Stimulated activated effector memory CD8-positive, alpha-beta T cell treated with anti-CD3 and anti-CD28 coated beads, Interleukin-12 subunit alpha, Interleukin-12 subunit beta, amount 100 ng/mL, for 72 hours (primary cell): ENCODE measurements around the gene RAB33A.

ENCODE experiments used
- ATAC-seq: fragments of 150-1000 bp; cut with Tn5 transposase; 2 replicates; pipeline ENCODE4 v1.10.0; 2021
- DNase-seq, 2 donors: peaks; one replicate each; pipeline ENCODE4 v3.0.0; 2021 to 2022; ENCODE audit warnings: low spot score in 2 of 2
- H3K27ac Mint-ChIP-seq: one replicate; pipeline ENCODE4 v1.8.0; 2022; ENCODE audit warnings: mild to moderate bottlenecking, mixed read lengths
- H3K36me3 Mint-ChIP-seq: one replicate; pipeline ENCODE4 v1.8.0; 2022; ENCODE audit warnings: mild to moderate bottlenecking, mixed read lengths
- H3K4me1 Mint-ChIP-seq: one replicate; pipeline ENCODE4 v1.8.0; 2022; ENCODE audit warnings: mixed read lengths
- H3K4me3 Mint-ChIP-seq: one replicate; pipeline ENCODE4 v1.8.0; 2022; ENCODE audit warnings: mild to moderate bottlenecking, mixed read lengths
- H3K9me3 Mint-ChIP-seq: one replicate; pipeline ENCODE4 v1.8.0; 2022; ENCODE audit warnings: mixed read lengths

RAB33A gene

GRCh38 chrX:130165181-130165702 lies 6.5 kb upstream of the RAB33A start:
- Mint-ChIP-seq H3K4me1 (peaks cover 8% of the 10 kb centered on the region), H3K9me3 (no peaks in the 10 kb centered on the region), H3K27ac (peak overlapping the region; percentile 93), H3K4me3 (peak overlapping the region; percentile 82), H3K36me3 (peaks cover 9% of the 10 kb centered on the region)
- DNase-seq: peak in 1 of 2 donors; percentile 3
- peak; percentile 41 for ATAC-seq

DNA sequence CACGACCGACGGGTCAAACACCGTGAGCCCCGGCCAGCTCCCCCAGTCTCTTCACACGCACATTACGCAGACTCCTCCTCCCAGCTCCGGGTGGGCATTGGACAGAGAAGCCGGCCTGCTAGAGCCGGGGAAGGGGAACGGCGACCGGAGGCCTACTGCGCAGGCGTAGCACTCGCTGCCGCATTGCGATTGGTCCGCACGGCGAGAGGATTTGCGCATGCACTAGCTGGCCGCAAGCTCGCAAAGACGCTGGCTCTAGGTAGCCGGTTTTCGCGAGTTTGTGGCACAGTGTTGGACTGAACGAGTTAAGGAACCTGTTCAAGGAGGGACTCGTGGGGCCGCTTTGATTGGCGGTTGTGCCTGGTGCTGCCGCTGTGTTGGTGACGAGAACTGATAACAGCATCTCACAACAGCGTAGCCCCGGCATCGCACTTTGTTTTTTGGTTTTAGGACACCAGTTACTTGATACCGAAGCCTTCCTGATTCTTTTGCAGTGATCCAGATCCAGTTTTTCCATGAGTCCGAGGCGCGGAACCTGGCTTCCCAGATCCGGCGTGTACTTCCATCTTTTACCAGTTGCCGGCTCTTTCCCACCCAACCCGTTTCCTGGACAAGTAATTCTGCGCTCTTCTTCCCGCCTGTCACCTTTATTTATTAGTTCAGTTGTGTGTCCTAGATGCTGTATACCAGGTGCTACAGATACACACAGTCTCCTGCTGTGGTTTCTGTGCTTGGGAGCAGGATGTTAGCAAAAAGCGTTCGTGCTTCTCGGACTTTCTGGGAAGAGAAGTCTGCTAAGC lies 5.9 kb upstream of the RAB33A start, which contains the start of gene AIFM1:
Gene AIFM1 (minus strand): TSS at position 139 of the 800 bp plus-strand sequence. CDS start 185 bp downstream, outside the sequence.
- ATAC-seq (peak; percentile 96), DNase-seq (peak; percentile 71 to 94)
- Mint-ChIP-seq H3K36me3 (peaks cover 12% of the 10 kb centered on the region), H3K27ac (peak within 1 kb of the TSS; percentile 93), H3K9me3 (no peaks in the 10 kb centered on the region), H3K4me1 (peaks cover 7% of the 10 kb centered on the region), H3K4me3 (peak within 1 kb of the TSS; percentile 82)

- peak overlapping the region; percentile 82 for H3K4me3 Mint-ChIP-seq
- DNase-seq (no peak), ATAC-seq (no peak)
- H3K9me3 Mint-ChIP-seq: no peaks in the 10 kb centered on the region
- peaks cover 7% of the 10 kb centered on the region for H3K4me1 Mint-ChIP-seq
- H3K27ac Mint-ChIP-seq: peak overlapping the region; percentile 93
- peaks cover 14% of the 10 kb centered on the region for H3K36me3 Mint-ChIP-seq
Observed at GRCh38 chrX:130166503-130166777, 5.3 kb upstream of the RAB33A start.

- H3K36me3 Mint-ChIP-seq: peaks cover 14% of the 10 kb centered on the region
- no peak for ATAC-seq
- H3K9me3 Mint-ChIP-seq: no peaks in the 10 kb centered on the region
- H3K4me3 Mint-ChIP-seq: peak overlapping the region; percentile 82
- no peak for DNase-seq
- peaks cover 7% of the 10 kb centered on the region for H3K4me1 Mint-ChIP-seq
- H3K27ac Mint-ChIP-seq: peak overlapping the region; percentile 93
Observed at GRCh38 chrX:130167040-130167439, 4.7 kb upstream of the RAB33A start.

GRCh38 chrX:130170752-130171445 lies 863 bp upstream of the RAB33A start:
- Mint-ChIP-seq H3K4me3 (peak overlapping the region; percentile 81), H3K9me3 (no peaks in the 10 kb centered on the region), H3K36me3 (peaks cover 18% of the 10 kb centered on the region), H3K27ac (peak overlapping the region; percentile 94), H3K4me1 (peaks cover 19% of the 10 kb centered on the region)
- DNase-seq: peak; percentile 40 to 81
- ATAC-seq: peak; percentile 87

DNA sequence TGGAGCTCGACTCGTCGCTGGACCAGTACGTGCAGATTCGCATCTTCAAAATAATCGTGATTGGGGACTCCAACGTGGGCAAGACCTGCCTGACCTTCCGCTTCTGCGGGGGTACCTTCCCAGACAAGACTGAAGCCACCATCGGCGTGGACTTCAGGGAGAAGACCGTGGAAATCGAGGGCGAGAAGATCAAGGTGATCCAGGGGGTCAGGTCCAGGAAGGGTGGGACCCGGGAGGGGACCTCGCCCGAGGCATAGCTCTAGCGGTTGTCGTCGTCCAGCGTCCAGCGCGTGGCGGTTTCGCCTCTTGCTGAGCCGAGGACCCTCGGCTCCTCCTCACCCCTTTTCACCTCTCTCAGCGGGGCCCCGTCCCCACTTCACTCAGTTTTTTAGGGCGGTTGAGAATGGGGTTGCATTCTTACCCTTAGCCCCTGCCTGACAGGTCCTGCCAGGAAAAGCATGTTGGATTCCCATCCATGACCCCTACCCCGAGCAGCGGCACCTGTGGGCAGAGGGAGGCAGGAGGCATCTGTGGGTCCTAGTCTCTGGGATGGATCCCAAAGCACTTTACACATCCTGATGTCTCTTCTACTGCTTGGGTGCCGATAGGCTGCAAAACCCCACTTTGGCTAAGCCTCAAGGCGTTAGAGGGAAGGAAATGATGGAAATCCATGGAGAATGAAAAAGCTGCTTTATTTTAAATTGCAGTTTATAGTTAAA lies 524 bp downstream of the RAB33A start:
- H3K4me3 Mint-ChIP-seq: peak overlapping the region; percentile 81
- H3K36me3 Mint-ChIP-seq: peaks cover 31% of the 10 kb centered on the region
- peak overlapping the region; percentile 94 for H3K27ac Mint-ChIP-seq
- peak in 1 of 2 donors; percentile 57 for DNase-seq
- peaks cover 26% of the 10 kb centered on the region for H3K4me1 Mint-ChIP-seq
- no peak for ATAC-seq
- H3K9me3 Mint-ChIP-seq: no peaks in the 10 kb centered on the region

GRCh38 chrX:130173190-130173895 lies 1.6 kb downstream of the RAB33A start:
- ATAC-seq: peak; percentile 75
- Mint-ChIP-seq H3K4me3 (peak overlapping the region; percentile 81), H3K4me1 (peaks cover 36% of the 10 kb centered on the region), H3K27ac (peak overlapping the region; percentile 94), H3K36me3 (peaks cover 41% of the 10 kb centered on the region), H3K9me3 (no peaks in the 10 kb centered on the region)
- peak; percentile 10 to 70 for DNase-seq

GRCh38 chrX:130174045-130174704 lies 2.4 kb downstream of the RAB33A start:
- DNase-seq (peak in 1 of 2 donors; percentile 48), ATAC-seq (no peak)
- peaks cover 49% of the 10 kb centered on the region for H3K36me3 Mint-ChIP-seq
- H3K27ac Mint-ChIP-seq: peak overlapping the region; percentile 94
- peak overlapping the region; percentile 81 for H3K4me3 Mint-ChIP-seq
- H3K4me1 Mint-ChIP-seq: peaks cover 36% of the 10 kb centered on the region
- no peaks in the 10 kb centered on the region for H3K9me3 Mint-ChIP-seq

- DNase-seq: no peak
- no peak overlapping the region for H3K27ac Mint-ChIP-seq
- ATAC-seq: no peak
- peaks cover 41% of the 10 kb centered on the region for H3K4me1 Mint-ChIP-seq
- H3K36me3 Mint-ChIP-seq: peaks cover 50% of the 10 kb centered on the region
- H3K9me3 Mint-ChIP-seq: no peaks in the 10 kb centered on the region
- peak overlapping the region; percentile 81 for H3K4me3 Mint-ChIP-seq
Observed at GRCh38 chrX:130174937-130175336, 3.2 kb downstream of the RAB33A start.

DNA sequence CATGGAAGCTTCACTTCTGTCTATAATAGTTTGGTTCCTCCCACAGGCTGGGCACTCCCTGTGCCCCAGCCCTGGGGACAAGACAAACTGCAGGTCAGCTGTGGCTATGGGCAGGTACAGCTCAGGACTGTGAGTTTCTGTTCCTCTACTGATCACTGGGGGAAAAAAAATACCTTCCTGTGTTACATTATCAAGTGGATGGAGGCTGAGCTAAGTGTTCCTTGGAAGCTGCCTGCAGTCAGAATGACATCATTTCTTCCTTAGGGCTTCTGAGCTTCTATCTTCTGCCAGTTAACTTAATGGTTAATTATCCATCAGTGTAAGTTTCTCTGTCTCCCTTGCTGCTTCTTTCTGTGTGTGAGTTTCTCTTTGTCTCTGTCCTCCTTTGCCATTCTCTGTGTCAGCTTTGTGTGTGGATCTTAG lies 4.6 kb downstream of the RAB33A start:
- Mint-ChIP-seq H3K27ac (peak overlapping the region; percentile 8), H3K36me3 (peaks cover 52% of the 10 kb centered on the region), H3K4me3 (peak overlapping the region; percentile 37), H3K9me3 (no peaks in the 10 kb centered on the region), H3K4me1 (peaks cover 43% of the 10 kb centered on the region)
- DNase-seq: no peak
- ATAC-seq: no peak

- Mint-ChIP-seq H3K36me3 (peaks cover 52% of the 10 kb centered on the region), H3K4me3 (peak overlapping the region; percentile 37), H3K9me3 (no peaks in the 10 kb centered on the region), H3K4me1 (peaks cover 43% of the 10 kb centered on the region), H3K27ac (peak overlapping the region; percentile 8)
- DNase-seq (no peak), ATAC-seq (no peak)
Observed at GRCh38 chrX:130176942-130177341, 5.2 kb downstream of the RAB33A start.

DNA sequence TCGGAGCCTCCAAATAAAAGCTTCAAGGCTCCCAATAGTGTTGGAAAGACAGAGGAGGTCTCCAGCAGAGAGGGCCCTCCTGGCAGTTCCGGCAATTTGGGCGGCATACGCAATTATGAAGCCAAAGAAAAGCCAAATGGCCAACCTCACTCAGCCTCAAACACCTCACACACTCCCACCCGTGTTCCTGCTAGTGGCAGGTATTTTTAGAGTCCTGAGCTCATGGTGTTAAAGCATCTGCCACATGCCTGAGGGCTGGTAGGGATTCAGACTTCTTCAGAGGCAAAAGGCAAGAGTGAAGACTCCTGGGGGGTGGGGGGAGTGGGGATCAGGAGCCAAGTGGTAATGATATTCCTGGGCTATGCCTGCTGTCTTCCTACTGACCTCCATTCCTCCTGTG lies 7.4 kb downstream of the RAB33A start:
- Mint-ChIP-seq H3K9me3 (no peaks in the 10 kb centered on the region), H3K4me3 (no peak overlapping the region), H3K4me1 (peaks cover 38% of the 10 kb centered on the region), H3K27ac (peak overlapping the region; percentile 44), H3K36me3 (peaks cover 57% of the 10 kb centered on the region)
- DNase-seq (no peak), ATAC-seq (no peak)

- ATAC-seq: no peak
- Mint-ChIP-seq H3K4me3 (no peak overlapping the region), H3K9me3 (no peaks in the 10 kb centered on the region), H3K36me3 (peaks cover 62% of the 10 kb centered on the region), H3K27ac (peak overlapping the region; percentile 44), H3K4me1 (peaks cover 34% of the 10 kb centered on the region)
- no peak for DNase-seq
Observed at GRCh38 chrX:130179579-130180215, 7.9 kb downstream of the RAB33A start.

DNA sequence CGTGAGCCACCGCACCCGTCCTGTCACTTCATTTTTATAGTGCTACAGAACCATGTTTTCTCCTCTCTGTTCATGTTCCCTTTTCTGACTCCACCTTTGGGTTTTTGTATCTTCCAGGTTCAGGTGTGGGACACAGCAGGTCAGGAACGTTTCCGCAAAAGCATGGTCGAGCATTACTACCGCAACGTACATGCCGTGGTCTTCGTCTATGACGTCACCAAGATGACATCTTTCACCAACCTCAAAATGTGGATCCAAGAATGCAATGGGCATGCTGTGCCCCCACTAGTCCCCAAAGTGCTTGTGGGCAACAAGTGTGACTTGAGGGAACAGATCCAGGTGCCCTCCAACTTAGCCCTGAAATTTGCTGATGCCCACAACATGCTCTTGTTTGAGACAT lies 12.4 kb downstream of the RAB33A start:
- H3K36me3 Mint-ChIP-seq: peaks cover 29% of the 10 kb centered on the region
- H3K4me1 Mint-ChIP-seq: peaks cover 7% of the 10 kb centered on the region
- DNase-seq: no peak
- no peak overlapping the region for H3K4me3 Mint-ChIP-seq
- no peaks in the 10 kb centered on the region for H3K9me3 Mint-ChIP-seq
- no peak for ATAC-seq
- H3K27ac Mint-ChIP-seq: no peak overlapping the region
